ENCODE measurements around the gene MYLK3.
"Not testable (repeated sequence)": the region's sequence is repeated elsewhere in the genome, so short reads cannot be mapped to it uniquely, and the experiment has no call there.

MYLK3 gene

DNA sequence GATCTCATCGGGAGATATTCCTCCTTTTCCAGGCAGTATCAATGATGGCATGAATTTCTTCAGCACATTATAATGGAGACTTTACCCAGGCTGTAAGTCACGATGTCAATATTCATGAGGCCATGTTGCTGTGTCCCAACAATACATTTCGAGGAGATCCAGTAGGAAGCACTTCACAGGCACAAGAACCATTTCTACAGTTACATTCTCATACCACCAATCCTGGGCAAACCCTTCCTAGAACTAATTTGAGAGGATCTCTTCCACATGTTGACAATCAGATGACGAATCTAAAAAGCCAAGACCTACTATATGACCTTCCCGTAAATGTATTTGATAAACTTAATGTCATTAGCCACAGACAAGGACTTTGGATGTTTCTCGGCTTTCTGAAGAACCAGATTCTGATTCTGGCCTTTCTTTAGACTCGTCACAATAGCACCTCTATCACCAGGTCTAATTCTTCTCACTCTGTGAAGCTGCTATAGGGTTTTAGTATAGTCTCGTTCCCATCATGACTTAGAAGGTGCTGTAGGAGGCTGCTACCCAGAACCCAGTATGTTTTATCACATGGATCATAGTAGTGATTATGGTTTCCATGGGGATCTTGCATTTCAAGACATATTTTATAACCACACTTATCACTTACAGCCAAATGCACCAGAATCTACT is 42.6 kb upstream of the MYLK3 start:
- intact Hi-C loops (cut with DNase I; ENCODE audit: low total_unique reads), result no loop called here
- Histone ChIP-seq H3K4me3 (peak overlapping the region; percentile 59 to 62), H3K9me3 (peaks cover 0 to 18% (median 10%) of the 10 kb centered on the region in 3 donors), H3K4me1 (peaks cover 0 to 6% (median 3%) of the 10 kb centered on the region in 4 donors), H3K27me3 (no peaks in the 10 kb centered on the region), H3K36me3 (peaks cover 0 to 3% (median 0%) of the 10 kb centered on the region in 3 donors), H3K27ac (peak overlapping the region; percentile 48 to 66)
- DNase-seq, result no peak
- TF ChIP-seq, protein P1, sequence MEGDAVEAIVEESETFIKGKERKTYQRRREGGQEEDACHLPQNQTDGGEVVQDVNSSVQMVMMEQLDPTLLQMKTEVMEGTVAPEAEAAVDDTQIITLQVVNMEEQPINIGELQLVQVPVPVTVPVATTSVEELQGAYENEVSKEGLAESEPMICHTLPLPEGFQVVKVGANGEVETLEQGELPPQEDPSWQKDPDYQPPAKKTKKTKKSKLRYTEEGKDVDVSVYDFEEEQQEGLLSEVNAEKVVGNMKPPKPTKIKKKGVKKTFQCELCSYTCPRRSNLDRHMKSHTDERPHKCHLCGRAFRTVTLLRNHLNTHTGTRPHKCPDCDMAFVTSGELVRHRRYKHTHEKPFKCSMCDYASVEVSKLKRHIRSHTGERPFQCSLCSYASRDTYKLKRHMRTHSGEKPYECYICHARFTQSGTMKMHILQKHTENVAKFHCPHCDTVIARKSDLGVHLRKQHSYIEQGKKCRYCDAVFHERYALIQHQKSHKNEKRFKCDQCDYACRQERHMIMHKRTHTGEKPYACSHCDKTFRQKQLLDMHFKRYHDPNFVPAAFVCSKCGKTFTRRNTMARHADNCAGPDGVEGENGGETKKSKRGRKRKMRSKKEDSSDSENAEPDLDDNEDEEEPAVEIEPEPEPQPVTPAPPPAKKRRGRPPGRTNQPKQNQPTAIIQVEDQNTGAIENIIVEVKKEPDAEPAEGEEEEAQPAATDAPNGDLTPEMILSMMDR (IDR thresholded peaks at IDR 0.05), result no peak

DNA sequence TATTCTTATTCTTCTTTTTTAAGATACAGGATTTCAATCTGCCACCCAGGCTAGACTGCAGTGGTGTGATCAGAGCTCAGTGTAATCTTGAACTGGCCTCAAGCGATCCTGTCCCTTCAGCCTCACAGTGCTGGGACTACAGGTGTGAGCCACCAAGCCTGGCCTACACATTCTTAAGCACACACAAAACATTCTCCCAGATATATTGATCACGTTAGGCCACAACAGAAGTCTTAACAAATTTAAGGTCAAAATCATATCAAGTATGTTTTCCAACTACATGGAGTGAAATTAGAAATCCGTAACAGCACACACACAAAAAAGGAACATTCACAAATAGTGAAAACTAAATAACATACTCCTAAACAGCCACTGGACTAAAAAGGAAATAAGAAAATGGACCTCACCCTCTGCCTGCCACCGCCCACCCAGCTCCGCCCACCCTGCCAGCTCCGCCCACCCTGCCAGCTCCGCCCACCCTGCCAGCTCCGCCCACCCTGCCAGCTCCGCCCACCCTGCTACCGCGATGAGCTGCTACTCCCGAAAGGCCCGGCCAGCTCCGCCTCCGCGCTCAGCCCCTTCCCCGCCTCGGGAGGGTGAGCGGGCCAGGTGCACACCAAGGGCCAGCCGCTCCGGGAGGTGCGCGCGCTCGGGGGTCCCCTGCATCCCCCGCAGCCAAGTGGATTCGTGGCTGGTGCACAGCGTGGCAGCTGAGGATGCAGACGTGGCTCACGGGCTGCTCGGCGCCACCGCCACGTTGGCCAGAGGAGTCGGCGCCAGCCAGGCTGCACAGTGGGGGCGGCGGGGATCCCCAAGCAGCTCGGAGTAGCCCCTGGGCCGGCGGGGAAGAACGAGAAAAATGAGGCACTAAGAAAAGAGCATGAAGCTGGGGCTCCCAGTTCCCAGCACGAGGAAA is 41.6 kb upstream of the MYLK3 start:
- no peaks in the 10 kb centered on the region for H3K27me3 ChIP-seq
- peak overlapping the region; percentile 59 to 62 for H3K4me3 ChIP-seq
- intact Hi-C loops (cut with DNase I; ENCODE audit: low total_unique reads), result no loop called here
- H3K4me1 ChIP-seq, result peaks cover 0 to 6% (median 3%) of the 10 kb centered on the region in 4 donors
- peak overlapping the region; percentile 48 to 66 for H3K27ac ChIP-seq
- H3K36me3 ChIP-seq, result no peaks in the 10 kb centered on the region
- DNase-seq, result peak; percentile 61 to 89
- peaks cover 0 to 16% (median 10%) of the 10 kb centered on the region in 3 donors for H3K9me3 ChIP-seq
- TF ChIP-seq, protein P1 (IDR thresholded peaks at IDR 0.05), result no peak

DNA sequence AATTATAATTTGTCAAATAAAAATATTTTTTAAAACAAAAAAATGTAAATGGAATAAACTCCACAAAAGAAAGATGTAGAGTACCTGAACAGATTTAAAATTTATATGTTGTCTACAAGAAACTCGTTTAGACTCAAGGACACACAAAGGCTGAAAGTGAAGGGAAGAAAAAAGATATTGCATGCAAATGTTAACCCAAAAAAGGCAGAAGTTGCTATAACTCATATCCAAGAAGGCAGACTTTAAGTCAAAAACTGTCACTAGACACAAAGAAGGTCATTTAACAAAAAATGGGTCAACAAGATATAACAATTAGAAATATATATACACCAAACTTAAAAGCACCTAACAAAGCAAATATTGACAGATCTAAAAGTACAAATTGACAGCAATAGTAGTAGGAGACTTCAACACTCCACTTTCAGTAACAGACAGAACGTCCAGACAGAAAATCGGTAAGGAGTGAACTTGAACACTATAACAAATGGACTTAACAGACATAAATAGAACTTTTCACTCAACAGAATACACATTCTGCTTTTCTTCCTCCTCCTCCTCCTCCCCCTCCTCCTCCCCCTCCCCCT is 40.8 kb upstream of the MYLK3 start:
- no peak for DNase-seq
- Histone ChIP-seq H3K27me3 (no peaks in the 10 kb centered on the region), H3K9me3 (peaks cover 0 to 10% (median 9%) of the 10 kb centered on the region in 3 donors), H3K4me1 (peaks cover 0 to 6% (median 3%) of the 10 kb centered on the region in 4 donors), H3K36me3 (no peaks in the 10 kb centered on the region), H3K4me3 (peak overlapping the region in 1 of 2 donors; percentile 59), H3K27ac (peak overlapping the region; percentile 48 to 66)
- intact Hi-C loops (cut with DNase I; ENCODE audit: low total_unique reads), result no loop called here
- TF ChIP-seq, protein P1 (IDR thresholded peaks at IDR 0.05), result no peak

DNA sequence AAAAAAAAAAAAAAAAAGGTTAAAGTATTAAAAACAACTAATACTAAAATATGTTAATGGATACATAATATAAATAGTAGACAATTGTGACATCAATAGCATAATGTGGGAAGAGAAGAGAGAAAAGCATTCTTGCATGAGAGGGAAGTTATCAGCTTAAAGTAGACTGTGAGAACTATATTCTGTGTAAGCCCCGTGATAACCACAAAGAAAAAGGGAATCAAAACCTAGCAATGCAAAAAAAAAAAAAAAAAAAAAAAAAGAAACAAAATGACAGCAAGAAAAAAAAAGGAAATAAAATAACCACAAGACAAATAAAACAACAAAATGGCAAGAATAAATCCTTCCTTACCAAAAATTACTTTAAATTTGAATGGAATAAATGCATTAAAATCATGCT is 39.8 kb upstream of the MYLK3 start:
- Histone ChIP-seq H3K4me3 (no peak overlapping the region), H3K36me3 (no peaks in the 10 kb centered on the region), H3K27ac (no peak overlapping the region), H3K27me3 (no peaks in the 10 kb centered on the region), H3K4me1 (peaks cover 0 to 6% (median 3%) of the 10 kb centered on the region in 4 donors), H3K9me3 (peaks cover 0 to 6% (median 0%) of the 10 kb centered on the region in 3 donors)
- intact Hi-C loops (cut with DNase I; ENCODE audit: low total_unique reads), result no loop called here
- TF ChIP-seq, protein P1 (IDR thresholded peaks at IDR 0.05), result no peak
- DNase-seq, result no peak

DNA sequence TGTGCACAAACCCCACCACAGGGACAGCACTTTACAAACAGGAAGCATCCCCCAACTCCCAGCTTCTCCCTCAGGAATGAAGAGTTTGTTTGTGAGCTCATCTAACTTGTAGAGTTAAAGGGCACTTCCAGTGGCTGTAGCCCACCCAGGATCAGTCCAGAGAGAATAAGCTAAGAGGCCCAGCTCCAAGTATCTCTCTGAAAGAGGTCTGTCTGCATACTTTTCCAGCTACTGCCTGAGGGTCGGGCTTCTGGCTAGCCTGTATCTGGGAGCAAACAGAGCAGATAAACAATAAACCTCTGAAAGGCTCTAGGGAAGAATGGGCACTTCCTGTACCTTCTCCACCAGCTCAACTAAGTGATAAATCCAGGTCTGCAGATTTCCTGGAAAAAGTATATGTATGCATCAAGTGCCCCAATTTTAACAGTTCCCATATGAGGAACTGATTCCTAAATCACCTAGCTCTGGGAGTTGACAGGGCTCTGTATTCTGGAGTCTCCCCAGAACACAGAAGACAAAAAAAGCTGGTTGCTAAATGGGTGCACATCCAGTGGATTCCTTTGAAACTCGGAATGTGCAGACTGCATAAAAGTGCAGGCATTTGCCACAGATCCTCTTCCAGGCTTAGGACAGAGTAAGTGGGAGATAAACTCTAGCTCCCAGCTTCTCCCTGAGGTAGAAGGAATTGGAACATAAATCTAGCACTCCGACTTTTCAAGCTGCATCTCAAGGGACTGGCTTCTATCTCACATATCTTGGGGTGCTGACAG is 37.1 kb upstream of the MYLK3 start:
- intact Hi-C loops (cut with DNase I; ENCODE audit: low total_unique reads), result no loop called here
- Histone ChIP-seq H3K27ac (no peak overlapping the region), H3K27me3 (no peaks in the 10 kb centered on the region), H3K36me3 (no peaks in the 10 kb centered on the region), H3K4me1 (peaks cover 0 to 6% (median under 1%) of the 10 kb centered on the region in 4 donors), H3K4me3 (no peak overlapping the region), H3K9me3 (peaks cover 0 to 6% (median 0%) of the 10 kb centered on the region in 3 donors)
- TF ChIP-seq, protein P1 (IDR thresholded peaks at IDR 0.05), result no peak
- DNase-seq, result no peak

DNA sequence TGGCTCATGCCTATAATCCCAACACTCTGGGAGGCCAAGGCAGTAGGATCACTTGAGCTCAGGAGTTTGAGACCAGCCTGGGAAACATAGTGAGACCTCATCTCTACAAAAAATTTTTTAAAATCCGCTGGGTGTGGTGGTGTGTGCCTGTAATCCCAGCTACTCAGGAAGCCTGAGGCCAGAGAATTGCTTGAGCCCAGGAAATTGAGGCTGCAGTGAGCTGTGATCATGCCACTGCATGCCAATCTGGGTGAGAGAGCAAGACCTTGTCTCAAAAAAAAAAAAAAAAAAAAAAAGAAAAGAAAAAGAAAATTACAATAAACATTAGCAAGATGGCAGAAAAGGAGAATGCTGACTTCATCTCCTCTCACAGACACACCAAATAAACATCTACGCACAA is 36.4 kb upstream of the MYLK3 start:
- DNase-seq; H3K4me1 ChIP-seq; H3K4me3 ChIP-seq; H3K9me3 ChIP-seq; H3K36me3 ChIP-seq; H3K27me3 ChIP-seq; H3K27ac ChIP-seq; intact Hi-C loops (cut with DNase I; ENCODE audit: low total_unique reads): not testable (repeated sequence)
